Measurements from ENCODE around the gene CAPZB. TPM values are rescaled to one million over a fixed set of nuclear protein-coding genes. Genes with fewer than 3 reads are reported as not detected.

CAPZB gene
- total and polyA plus RNA-seq, 7 experiments from 2014 or later, result 216 to 559 (median 327) TPM

- CTCF ChIA-PET, result interaction anchor here (0.8 kb wide), 1 partner anchor 13 kb away, joined by 3 read pairs; no protein-coding TSS in a partner anchor
- peaks cover 55 to 83% of the 10 kb centered on the region in 2 donors for H3K4me1 ChIP-seq (ENCODE audit: control insufficient read depth in 2 of 2, insufficient read depth in 2 of 2, low read length in 2 of 2)
- intact Hi-C loops (cut with micrococcal nuclease), result loop anchor here in 1 of 2 donors (5.0 kb wide), 1 partner anchor 34 kb away; no protein-coding TSS in a partner anchor
Observed at GRCh38 chr1:19448491-19449439, 36.6 kb downstream of the CAPZB start.

GRCh38 chr1:19447550-19447949 lies 37.8 kb downstream of the CAPZB start:
- no peaks in the 10 kb centered on the region for H3K9me3 ChIP-seq (ENCODE audit: control insufficient read depth in 2 of 3, low read length in 3 of 3)
- Mint-ChIP-seq H3K4me3 (peak overlapping the region in 9 of 10 donors; percentile 13 to 77 (median 56)), H3K27ac (peak overlapping the region in 8 of 9 donors; percentile 61 to 92 (median 84)), H3K27me3 (no peaks in the 10 kb centered on the region), H3K9me3 (no peaks in the 10 kb centered on the region), H3K4me1 (peaks cover 74 to 98% (median 94%) of the 10 kb centered on the region in 7 donors), H3K36me3 (peaks cover 6 to 29% (median 10%) of the 10 kb centered on the region in 5 donors)
- DNase-seq (no peak), ATAC-seq (no peak)
- peaks cover 47 to 82% of the 10 kb centered on the region in 2 donors for H3K4me1 ChIP-seq (ENCODE audit: control insufficient read depth in 2 of 2, insufficient read depth in 2 of 2, low read length in 2 of 2)
- intact Hi-C loops (cut with micrococcal nuclease), result loop anchor here in 1 of 2 donors (5.0 kb wide), 1 partner anchor 35 kb away; no protein-coding TSS in a partner anchor
- peaks cover 0 to 21% (median 0%) of the 10 kb centered on the region in 3 experiments for H3K36me3 ChIP-seq (ENCODE audit: control insufficient read depth in 2 of 3, insufficient read depth in 3 of 3, low read length in 3 of 3)
- CTCF ChIA-PET, result interaction anchor here (0.6 to 1.6 kb wide), 4 partner anchors 16 to 240 kb away, joined by 3 to 5 read pairs (median 4); no protein-coding TSS in a partner anchor
- POLR2A ChIA-PET, result interaction anchor here (0.6 to 1.7 kb wide), 5 partner anchors 10 to 36 kb away, joined by 3 to 7 read pairs (median 4); no protein-coding TSS in a partner anchor
- H3K4me3 ChIP-seq (ENCODE audit: low read length), result no peak overlapping the region
- H3K27ac ChIP-seq (ENCODE audit: low read depth, low read length), result peak overlapping the region; percentile 25
- H3K27me3 ChIP-seq (ENCODE audit: control insufficient read depth in 2 of 2, insufficient read depth in 2 of 2, low read length in 2 of 2), result no peaks in the 10 kb centered on the region

More at GRCh38 chr1:19448491-19449439, 36.6 kb downstream of the CAPZB start:
- Mint-ChIP-seq H3K4me3 (peak overlapping the region; percentile 25 to 77 (median 58)), H3K4me1 (peaks cover 76 to 97% (median 89%) of the 10 kb centered on the region in 7 donors), H3K27ac (peak overlapping the region; percentile 45 to 92 (median 83)), H3K27me3 (no peaks in the 10 kb centered on the region), H3K36me3 (peaks cover 6 to 33% (median 10%) of the 10 kb centered on the region in 5 donors), H3K9me3 (no peaks in the 10 kb centered on the region)
- H3K4me3 ChIP-seq (ENCODE audit: low read length), result no peak overlapping the region
- no peak for DNase-seq
- peak overlapping the region; percentile 25 for H3K27ac ChIP-seq (ENCODE audit: low read depth, low read length)
- POLR2A ChIA-PET, result interaction anchor here (0.6 to 1.7 kb wide), 11 partner anchors 9 to 149 kb away, joined by 3 to 7 read pairs (median 3); no protein-coding TSS in a partner anchor
- no peaks in the 10 kb centered on the region for H3K9me3 ChIP-seq (ENCODE audit: control insufficient read depth in 2 of 3, low read length in 3 of 3)
- H3K36me3 ChIP-seq (ENCODE audit: control insufficient read depth in 2 of 3, insufficient read depth in 3 of 3, low read length in 3 of 3), result peaks cover 0 to 19% (median 0%) of the 10 kb centered on the region in 3 experiments
- ATAC-seq, result peak; percentile 51
- H3K27me3 ChIP-seq (ENCODE audit: control insufficient read depth in 2 of 2, insufficient read depth in 2 of 2, low read length in 2 of 2), result no peaks in the 10 kb centered on the region

- Histone ChIP-seq H3K4me3 (ENCODE audit: low read length) (no peak overlapping the region), H3K9me3 (ENCODE audit: control insufficient read depth in 2 of 3, low read length in 3 of 3) (no peaks in the 10 kb centered on the region), H3K4me1 (ENCODE audit: control insufficient read depth in 2 of 2, insufficient read depth in 2 of 2, low read length in 2 of 2) (peaks cover 34 to 65% of the 10 kb centered on the region in 2 donors), H3K27me3 (ENCODE audit: control insufficient read depth in 2 of 2, insufficient read depth in 2 of 2, low read length in 2 of 2) (no peaks in the 10 kb centered on the region), H3K27ac (ENCODE audit: low read depth, low read length) (no peak overlapping the region), H3K36me3 (ENCODE audit: control insufficient read depth in 2 of 3, insufficient read depth in 3 of 3, low read length in 3 of 3) (peaks cover 0 to 25% (median 0%) of the 10 kb centered on the region in 3 experiments)
- DNase-seq, result no peak
- intact Hi-C loops (cut with micrococcal nuclease), result loop anchor here (2.0 to 5.0 kb wide), 3 partner anchors 17 to 41 kb away; no protein-coding TSS in a partner anchor
- peak overlapping the region; percentile 3 to 94 (median 80) for H3K27ac Mint-ChIP-seq
- peak overlapping the region in 9 of 10 donors; percentile 16 to 77 (median 61) for H3K4me3 Mint-ChIP-seq
- ChIA-PET CTCF (interaction anchor here (1.1 kb wide), 1 partner anchor 28 kb away, joined by 4 read pairs; no protein-coding TSS in a partner anchor), POLR2A (interaction anchor here (1.0 to 1.7 kb wide), 4 partner anchors 10 to 41 kb away, joined by 3 to 6 read pairs (median 4); no protein-coding TSS in a partner anchor)
- H3K27me3 Mint-ChIP-seq, result no peaks in the 10 kb centered on the region
- peaks cover 72 to 98% (median 90%) of the 10 kb centered on the region in 7 donors for H3K4me1 Mint-ChIP-seq
- peak; percentile 61 for ATAC-seq
- no peaks in the 10 kb centered on the region for H3K9me3 Mint-ChIP-seq
- peaks cover 6 to 29% (median 10%) of the 10 kb centered on the region in 5 donors for H3K36me3 Mint-ChIP-seq
Observed at GRCh38 chr1:19445417-19446342, 39.7 kb downstream of the CAPZB start.

- Histone ChIP-seq H3K36me3 (ENCODE audit: control insufficient read depth in 2 of 3, insufficient read depth in 3 of 3, low read length in 3 of 3) (peaks cover 0 to 25% (median 0%) of the 10 kb centered on the region in 3 experiments), H3K9me3 (ENCODE audit: control insufficient read depth in 2 of 3, low read length in 3 of 3) (no peaks in the 10 kb centered on the region), H3K4me3 (ENCODE audit: low read length) (no peak overlapping the region), H3K27me3 (ENCODE audit: control insufficient read depth in 2 of 2, insufficient read depth in 2 of 2, low read length in 2 of 2) (no peaks in the 10 kb centered on the region), H3K4me1 (ENCODE audit: control insufficient read depth in 2 of 2, insufficient read depth in 2 of 2, low read length in 2 of 2) (peaks cover 35 to 68% of the 10 kb centered on the region in 2 donors), H3K27ac (ENCODE audit: low read depth, low read length) (no peak overlapping the region)
- Mint-ChIP-seq H3K27me3 (no peaks in the 10 kb centered on the region), H3K4me1 (peaks cover 71 to 98% (median 90%) of the 10 kb centered on the region in 7 donors), H3K27ac (peak overlapping the region; percentile 54 to 94 (median 85)), H3K36me3 (peaks cover 6 to 28% (median 9%) of the 10 kb centered on the region in 5 donors), H3K4me3 (peak overlapping the region in 8 of 10 donors; percentile 2 to 77 (median 46)), H3K9me3 (no peaks in the 10 kb centered on the region)
- intact Hi-C loops (cut with micrococcal nuclease), result loop anchor here (2.0 to 5.0 kb wide), 3 partner anchors 18 to 42 kb away; no protein-coding TSS in a partner anchor
- ATAC-seq (no peak), DNase-seq (no peak)
- ChIA-PET CTCF (interaction anchor here (0.6 to 1.0 kb wide), 4 partner anchors 22 to 934 kb away, joined by 3 to 12 read pairs (median 4); no protein-coding TSS in a partner anchor), POLR2A (interaction anchor here (0.6 to 1.7 kb wide), 6 partner anchors 9 to 154 kb away, joined by 3 to 7 read pairs (median 3); no protein-coding TSS in a partner anchor)
Observed at GRCh38 chr1:19444296-19445021, 40.9 kb downstream of the CAPZB start.

- H3K27me3 ChIP-seq (ENCODE audit: control insufficient read depth in 2 of 2, insufficient read depth in 2 of 2, low read length in 2 of 2), result no peaks in the 10 kb centered on the region
- intact Hi-C loops (cut with micrococcal nuclease), result no loop called here
- Mint-ChIP-seq H3K9me3 (no peaks in the 10 kb centered on the region), H3K36me3 (peaks cover 0 to 17% (median 1%) of the 10 kb centered on the region in 5 donors), H3K4me3 (peak overlapping the region in 2 of 10 donors; percentile 65 to 77), H3K27me3 (no peaks in the 10 kb centered on the region), H3K4me1 (peaks cover 71 to 98% (median 90%) of the 10 kb centered on the region in 7 donors), H3K27ac (peak overlapping the region in 7 of 9 donors; percentile 43 to 87 (median 75))
- H3K9me3 ChIP-seq (ENCODE audit: control insufficient read depth in 2 of 3, low read length in 3 of 3), result no peaks in the 10 kb centered on the region
- H3K4me1 ChIP-seq (ENCODE audit: control insufficient read depth in 2 of 2, insufficient read depth in 2 of 2, low read length in 2 of 2), result peaks cover 32 to 67% of the 10 kb centered on the region in 2 donors
- ATAC-seq (no peak), DNase-seq (no peak)
- ChIA-PET CTCF (interaction anchor here (0.6 to 1.1 kb wide), 5 partner anchors 23 to 218 kb away, joined by 3 to 7 read pairs (median 3); no protein-coding TSS in a partner anchor), POLR2A (interaction anchor here (0.8 to 1.7 kb wide), 3 partner anchors 17 to 41 kb away, joined by 3 to 7 read pairs (median 3); no protein-coding TSS in a partner anchor)
- H3K36me3 ChIP-seq (ENCODE audit: control insufficient read depth in 2 of 3, insufficient read depth in 3 of 3, low read length in 3 of 3), result peaks cover 0 to 21% (median 0%) of the 10 kb centered on the region in 3 experiments
- no peak overlapping the region for H3K27ac ChIP-seq (ENCODE audit: low read depth, low read length)
- H3K4me3 ChIP-seq (ENCODE audit: low read length), result no peak overlapping the region
Observed at GRCh38 chr1:19443326-19443725, 42.0 kb downstream of the CAPZB start.

Measured in naive thymus-derived CD4-positive, alpha-beta T cell (primary cell).